ENCODE data around the gene ARHGEF17. TPM values are rescaled to one million over a fixed set of nuclear protein-coding genes. Genes with fewer than 3 reads are reported as not detected.

Gene ARHGEF17
- total and polyA plus RNA-seq, 2 of the 13 experiments (the other 11 are each of a cell fraction or from before 2014, with no cell fraction given) = 10.7 to 28.8 TPM

GRCh38 chr11:73313652-73314051 lies 5.6 kb downstream of the ARHGEF17 start:
- CTCF ChIA-PET (ENCODE audit: low intra/inter-chr PET ratio, low total read pairs) = no interaction called here
- no peak for DNase-seq (ENCODE audit: low spot score)
- POLR2A ChIA-PET = interaction anchor here (1.9 to 6.2 kb wide), 3 partner anchors 11 to 22 kb away, joined by 5 to 35 read pairs (median 20); no protein-coding TSS in a partner anchor
- peak overlapping the region; percentile 59 for H3K27ac ChIP-seq (ENCODE audit: extremely low read length, insufficient read depth, low read length)
- no peak overlapping the region for H2AFZ ChIP-seq (ENCODE audit: low read length)
- H4K20me1 ChIP-seq (ENCODE audit: insufficient read depth, low read length) = peaks cover 37% of the 10 kb centered on the region
- no peaks in the 10 kb centered on the region for H3K27me3 ChIP-seq (ENCODE audit: control insufficient read depth in 1 of 2, insufficient read depth in 2 of 2, low read length in 2 of 2)
- no CpG with 5 or more reads among the region's 1 CpG for WGBS (ENCODE audit: low lambda C conversion rate)
- H3K4me1 ChIP-seq (ENCODE audit: insufficient read depth, low read length) = peaks cover 93% of the 10 kb centered on the region
- no peak for ATAC-seq
- intact Hi-C loops (cut with micrococcal nuclease; ENCODE audit: unreplicated experiment) (loop anchor here (1.0 to 2.0 kb wide), 2 partner anchors 10 to 63 kb away; partner anchors contain the start of gene RELT), in situ Hi-C loops (cut with HindIII; ENCODE audit: extremely low pct_ligation_motif_present, low pct_unique_long_range_greater_than_20kb) (no loop called here)
- H3K79me2 ChIP-seq (ENCODE audit: insufficient read depth, low read length) = peaks cover 73% of the 10 kb centered on the region
- TF ChIP-seq ZNF629 (CRISPR knock-in tag; conservative IDR thresholded peaks at IDR 0.05) (peak; percentile 81), YEATS4 (CRISPR knock-in tag; IDR thresholded peaks at IDR 0.05; ENCODE audit: borderline replicate concordance) (no peak)
- peak overlapping the region; percentile 60; the same call in 1 of the 2 replicates for H3K9ac ChIP-seq (ENCODE audit: insufficient read depth, low read depth, low read length)
- peak overlapping the region; percentile 84 for H3K4me2 ChIP-seq (ENCODE audit: low read depth, low read length)
- H3K4me3 ChIP-seq (replicated peaks in 1 of 3; ENCODE audit: insufficient read depth in 1 of 3, low read depth in 2 of 3, low read length in 3 of 3) = peak overlapping the region in 2 of 3 experiments; percentile 10 to 55; a peak in 2 of 6 replicates
- BruUV-seq (replicated peaks) = no TSS peak
- FAIRE-seq = no peak
- peaks cover 3% of the 10 kb centered on the region in 2 experiments; a peak in 2 of 5 replicates for H3K36me3 ChIP-seq (replicated peaks in 1 of 2; ENCODE audit: control insufficient read depth in 1 of 2, insufficient read depth in 2 of 2, low read length in 2 of 2)
- no peaks in the 10 kb centered on the region for H3K9me3 ChIP-seq (ENCODE audit: low read length)

- 0% methylated on average over 3 of the region's 11 CpGs for WGBS (ENCODE audit: low lambda C conversion rate)
- Histone ChIP-seq H3K79me2 (ENCODE audit: insufficient read depth, low read length) (peaks cover 76% of the 10 kb centered on the region), H3K9me3 (ENCODE audit: low read length) (no peaks in the 10 kb centered on the region), H4K20me1 (ENCODE audit: insufficient read depth, low read length) (peaks cover 37% of the 10 kb centered on the region), H3K27me3 (ENCODE audit: control insufficient read depth in 1 of 2, insufficient read depth in 2 of 2, low read length in 2 of 2) (no peaks in the 10 kb centered on the region), H3K27ac (ENCODE audit: extremely low read length, insufficient read depth, low read length) (peak overlapping the region; percentile 59), H3K4me1 (ENCODE audit: insufficient read depth, low read length) (peaks cover 95% of the 10 kb centered on the region), H3K36me3 (replicated peaks in 1 of 2; ENCODE audit: control insufficient read depth in 1 of 2, insufficient read depth in 2 of 2, low read length in 2 of 2) (peaks cover 3 to 4% of the 10 kb centered on the region in 2 experiments; a peak in 3 of 5 replicates), H3K4me3 (replicated peaks in 1 of 3; ENCODE audit: insufficient read depth in 1 of 3, low read depth in 2 of 3, low read length in 3 of 3) (peak overlapping the region in 1 of 3 experiments; percentile 55; a peak in 1 of 6 replicates), H3K9ac (ENCODE audit: insufficient read depth, low read depth, low read length) (peak overlapping the region; percentile 60), H2AFZ (ENCODE audit: low read length) (no peak overlapping the region), H3K4me2 (ENCODE audit: low read depth, low read length) (peak overlapping the region; percentile 84)
- intact Hi-C loops (cut with micrococcal nuclease; ENCODE audit: unreplicated experiment) = loop anchor here (1.0 to 2.0 kb wide), 2 partner anchors 9 to 62 kb away; partner anchors contain the start of gene RELT
- ATAC-seq (peak; percentile 89), FAIRE-seq (peak; percentile 96), DNase-seq (ENCODE audit: low spot score) (peak; percentile 95)
- BruUV-seq (replicated peaks) = no TSS peak
- CTCF ChIA-PET (ENCODE audit: low intra/inter-chr PET ratio, low total read pairs) = no interaction called here
- in situ Hi-C loops (cut with HindIII; ENCODE audit: extremely low pct_ligation_motif_present, low pct_unique_long_range_greater_than_20kb) = no loop called here
- POLR2A ChIA-PET = interaction anchor here (1.4 to 6.2 kb wide), 4 partner anchors 10 to 21 kb away, joined by 5 to 35 read pairs (median 13); no protein-coding TSS in a partner anchor
- no peak for TF ChIP-seq SP1 (IDR thresholded peaks at IDR 0.05)
- peak; percentile 44; the same call in 1 of the 2 replicates for TF ChIP-seq SP1 (CRISPR knock-in tag; IDR thresholded peaks at IDR 0.05)
- peak; percentile 68; the same call in 1 of the 2 replicates for TF ChIP-seq ZNF430 (CRISPR knock-in tag; IDR thresholded peaks at IDR 0.05)
- no peak for TF ChIP-seq NR0B2 (CRISPR knock-in tag; IDR thresholded peaks at IDR 0.05)
- TF ChIP-seq ZSCAN30 (CRISPR knock-in tag; IDR thresholded peaks at IDR 0.05) = no peak
- no peak for TF ChIP-seq SRF (IDR thresholded peaks at IDR 0.05; ENCODE audit: low read depth, low read length)
- TF ChIP-seq HDAC1 (CRISPR knock-in tag; IDR thresholded peaks at IDR 0.05) = peak; percentile 82
- TF ChIP-seq ATF7 (IDR thresholded peaks at IDR 0.05) = peak; percentile 63
- TF ChIP-seq ATF7 (CRISPR knock-in tag; IDR thresholded peaks at IDR 0.05) = peak; percentile 85
- TF ChIP-seq SUZ12 (IDR thresholded peaks at IDR 0.05; ENCODE audit: low read depth, low read length) = no peak
- TF ChIP-seq ZNF770 (CRISPR knock-in tag; IDR thresholded peaks at IDR 0.05) = peak; percentile 86
- no peak for TF ChIP-seq ZNF577 (CRISPR knock-in tag; IDR thresholded peaks at IDR 0.05; ENCODE audit: borderline replicate concordance, low read depth)
Measured at GRCh38 chr11:73314117-73314961, 6.3 kb downstream of the ARHGEF17 start.

Measured in HepG2 (cell line).